Measurements from ENCODE around the gene DCLK1. TPM values are rescaled to one million over a fixed set of nuclear protein-coding genes. Genes with fewer than 3 reads are reported as not detected.

Gene DCLK1
- total RNA-seq, 1 experiment from 2014 or later: 36.2 TPM

DNA sequence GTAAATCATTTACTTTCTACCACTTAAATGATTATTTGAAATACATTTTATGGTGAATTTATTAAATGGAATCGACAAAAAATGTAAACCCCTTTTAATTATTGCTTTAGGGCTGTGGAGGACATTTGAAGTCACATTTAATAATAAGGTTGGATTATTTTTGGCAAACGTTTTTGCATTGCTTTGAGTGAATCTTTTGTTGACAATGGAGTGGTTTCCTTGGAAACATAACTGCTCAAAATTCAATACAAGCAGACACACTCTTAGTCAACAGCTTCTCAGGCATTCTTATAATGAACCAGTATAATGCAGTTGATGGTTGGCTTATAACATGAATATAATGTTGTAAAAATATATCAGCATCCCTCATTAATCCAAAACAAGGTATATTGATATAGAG is 104.7 kb downstream of the DCLK1 start:
- Histone ChIP-seq H3K4ac (ENCODE audit: low read depth, low read length) (no peak overlapping the region), H2AFZ (ENCODE audit: low read length) (no peak overlapping the region), H3K14ac (ENCODE audit: insufficient read depth, low read length) (no peak overlapping the region), H2BK15ac (ENCODE audit: low read depth, low read length) (no peak overlapping the region), H3K18ac (ENCODE audit: insufficient read length, low read depth, low read length) (no peak overlapping the region), H3K56ac (ENCODE audit: insufficient read length, low read depth, low read length) (no peak overlapping the region), H4K20me1 (ENCODE audit: control insufficient read depth, insufficient read depth, insufficient read length) (no peaks in the 10 kb centered on the region), H3K9ac (ENCODE audit: extremely low read depth, insufficient read length, low read length) (no peak overlapping the region), H3K27me3 (ENCODE audit: insufficient read depth, low read length) (no peaks in the 10 kb centered on the region), H3K79me1 (ENCODE audit: insufficient read depth, low read depth, low read length, poor library complexity, severe bottlenecking) (no peaks in the 10 kb centered on the region), H2BK5ac (ENCODE audit: insufficient read length, low read length) (no peak overlapping the region), H3K23ac (ENCODE audit: insufficient read length, low read depth, low read length) (no peak overlapping the region), H4K8ac (replicated peaks; ENCODE audit: insufficient read length, low read depth, low read length) (no peak overlapping the region), H2BK12ac (ENCODE audit: insufficient read length, low read depth, low read length) (no peak overlapping the region), H3K79me2 (ENCODE audit: insufficient read depth, low read length) (no peaks in the 10 kb centered on the region), H3K4me2 (ENCODE audit: insufficient read depth, insufficient read length, low read length) (no peak overlapping the region), H2BK120ac (ENCODE audit: low read depth, low read length, poor library complexity, severe bottlenecking) (no peak overlapping the region), H3K4me1 (ENCODE audit: insufficient read depth, low read length) (peaks cover under 1% of the 10 kb centered on the region; the same call in 1 of the 2 replicates), H4K5ac (ENCODE audit: insufficient read length, low read depth, low read length) (no peak overlapping the region), H3T11ph (ENCODE audit: low read length) (no peak overlapping the region), H4K91ac (ENCODE audit: insufficient read length, low read depth, low read length) (no peak overlapping the region), H2AK5ac (ENCODE audit: insufficient read length, low read length) (no peak overlapping the region), H3K9me3 (ENCODE audit: control insufficient read depth, low read depth, low read length) (no peaks in the 10 kb centered on the region), H2BK20ac (ENCODE audit: low read depth, low read length, poor library complexity, severe bottlenecking) (no peak overlapping the region), H3K27ac (ENCODE audit: insufficient read length, low read depth, low read length) (no peak overlapping the region), H3K23me2 (ENCODE audit: insufficient read length, low read depth, low read length, poor library complexity, severe bottlenecking) (no peaks in the 10 kb centered on the region)
- Mint-ChIP-seq H3K27me3 (ENCODE audit: low read depth) (no peaks in the 10 kb centered on the region), H3K36me3 (ENCODE audit: insufficient read depth in 1 of 3, low read depth in 3 of 3) (peaks cover 7 to 9% (median 7%) of the 10 kb centered on the region in 3 experiments; a peak in 6 of 7 replicates), H3K27ac (no peak overlapping the region), H3K9me3 (peaks cover 5 to 16% of the 10 kb centered on the region in 2 experiments; a peak in 3 of 5 replicates), H3K4me3 (no peak overlapping the region), H3K4me1 (peaks cover 8 to 10% of the 10 kb centered on the region in 2 experiments)
- DNase-seq: no peak
- WGBS (ENCODE audit: extremely low coverage, insufficient read length, low lambda C conversion rate): no CpG with 5 or more reads among the region's 2 CpGs
- TF ChIP-seq, protein P1, sequence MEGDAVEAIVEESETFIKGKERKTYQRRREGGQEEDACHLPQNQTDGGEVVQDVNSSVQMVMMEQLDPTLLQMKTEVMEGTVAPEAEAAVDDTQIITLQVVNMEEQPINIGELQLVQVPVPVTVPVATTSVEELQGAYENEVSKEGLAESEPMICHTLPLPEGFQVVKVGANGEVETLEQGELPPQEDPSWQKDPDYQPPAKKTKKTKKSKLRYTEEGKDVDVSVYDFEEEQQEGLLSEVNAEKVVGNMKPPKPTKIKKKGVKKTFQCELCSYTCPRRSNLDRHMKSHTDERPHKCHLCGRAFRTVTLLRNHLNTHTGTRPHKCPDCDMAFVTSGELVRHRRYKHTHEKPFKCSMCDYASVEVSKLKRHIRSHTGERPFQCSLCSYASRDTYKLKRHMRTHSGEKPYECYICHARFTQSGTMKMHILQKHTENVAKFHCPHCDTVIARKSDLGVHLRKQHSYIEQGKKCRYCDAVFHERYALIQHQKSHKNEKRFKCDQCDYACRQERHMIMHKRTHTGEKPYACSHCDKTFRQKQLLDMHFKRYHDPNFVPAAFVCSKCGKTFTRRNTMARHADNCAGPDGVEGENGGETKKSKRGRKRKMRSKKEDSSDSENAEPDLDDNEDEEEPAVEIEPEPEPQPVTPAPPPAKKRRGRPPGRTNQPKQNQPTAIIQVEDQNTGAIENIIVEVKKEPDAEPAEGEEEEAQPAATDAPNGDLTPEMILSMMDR (conservative IDR thresholded peaks at IDR 0.05): no peak
